K562 (cell line): ENCODE measurements around the gene ROBO1. TPM values are rescaled to one million over a fixed set of nuclear protein-coding genes. Genes with fewer than 3 reads are reported as not detected.

Source experiments
- ATAC-seq: fragments of 200-7000 bp; cut with Tn5 transposase; 3 replicates; pipeline ENCODE4 v1.9.1; 2020; ENCODE audit warnings: moderate library complexity
- BruUV-seq: library from RNA; stranded (reverse); fragments of 400-500 nt; replicated peaks from 2 replicates; lab custom pipeline; 2021; lab: Mats Ljungman, UMichigan
- CTCF ChIA-PET: fragments of 300-600 bp; formaldehyde crosslinking; extraction: SDS; loops from one replicate; lab custom pipeline; 2021; ENCODE audit warnings: low intra/inter-chr PET ratio; lab: Yijun Ruan, JAX
- POLR2A ChIA-PET: fragments of 300-600, 350-650 bp; sonication (Branson Sonifier 250); formaldehyde crosslinking; extraction: SDS; loops from one replicate; lab custom pipeline; 2021; ENCODE audit warnings: antibody characterized with exemption, inconsistent platforms; lab: Yijun Ruan, JAX
- DNase-seq, 4 experiments: peaks; one replicate each; pipeline versions ENCODE4 v3.0.0 to v3.0.0-alpha.2; 2011 to 2018; ENCODE audit warnings: low spot score in 3 of 4, mixed read lengths in 3 of 4; ENCODE audit errors: extremely low read depth in 1 of 4
- FAIRE-seq: peaks from 2 replicates; lab custom pipeline; 2011; peaks lifted over from hg19 to GRCh38; lab: Jason Lieb, UNC
- H2AFZ ChIP-seq: 2 replicates; pipeline ENCODE4 v1.6.0; 2011; ENCODE audit warnings: low read depth, low read length, control low read depth, inconsistent platforms
- H3K27ac ChIP-seq: fragments of 200-600 bp; 3 replicates; pipeline ENCODE4 v1.8.0; 2011; ENCODE audit warnings: low read depth, mild to moderate bottlenecking, control low read depth, inconsistent platforms, low read length, moderate library complexity, mixed read lengths; ENCODE audit errors: extremely low read depth
- H3K27me3 ChIP-seq, 2 experiments: fragments of 300-600 bp in 1 of 2; 2 replicates in 1 of 2; 3 replicates in 1 of 2; pipeline versions ENCODE4 v1.6.0 to v1.8.0; 2011; ENCODE audit warnings: inconsistent platforms in 2 of 2, low read length in 2 of 2, mild to moderate bottlenecking in 1 of 2, mixed read lengths in 1 of 2, moderate library complexity in 1 of 2; ENCODE audit not compliant: control insufficient read depth in 2 of 2, insufficient read depth in 2 of 2
- H3K36me3 ChIP-seq: fragments of 300-600 bp; 3 replicates; pipeline ENCODE4 v1.8.0; 2011; ENCODE audit warnings: mild to moderate bottlenecking, low read length, inconsistent platforms; ENCODE audit not compliant: control insufficient read depth, insufficient read depth
- H3K4me1 ChIP-seq, 2 experiments: fragments of 200-600 bp in 1 of 2; replicated peaks in 1 of 2; 2 replicates in 1 of 2; 3 replicates in 1 of 2; pipeline versions ENCODE4 v1.5.1 to v1.8.0; 2011; ENCODE audit warnings: inconsistent platforms in 2 of 2, low read length in 2 of 2, mild to moderate bottlenecking in 1 of 2, mixed read lengths in 1 of 2, moderate library complexity in 1 of 2; ENCODE audit not compliant: control insufficient read depth in 2 of 2, insufficient read depth in 2 of 2
- H3K4me2 ChIP-seq: 2 replicates; pipeline ENCODE4 v1.6.1; 2011; ENCODE audit warnings: low read length, control low read depth, inconsistent platforms, mixed read lengths; ENCODE audit not compliant: insufficient read depth
- H3K4me3 ChIP-seq: fragments of 200-600 bp; sonication (generic), shearing (Covaris generic); 2 replicates; pipeline ENCODE4 v1.5.1; 2016; ENCODE audit warnings: control low read depth, inconsistent platforms
- H3K79me2 ChIP-seq: fragments of 200-600 bp; 3 replicates; pipeline ENCODE4 v1.8.0; 2011; ENCODE audit warnings: low read length, inconsistent platforms; ENCODE audit not compliant: control insufficient read depth, insufficient read depth
- H3K9ac ChIP-seq, 2 experiments: 2 replicates each; pipeline versions ENCODE4 v1.6.0 to v1.6.1; 2011; ENCODE audit warnings: low read depth in 2 of 2, low read length in 2 of 2, control low read depth in 1 of 2, inconsistent platforms in 1 of 2, mild to moderate bottlenecking in 1 of 2, mixed read lengths in 1 of 2; ENCODE audit not compliant: insufficient read depth in 1 of 2
- H3K9me1 ChIP-seq: one replicate; pipeline ENCODE4 v1.6.0; 2011; ENCODE audit warnings: inconsistent platforms, mild to moderate bottlenecking, low read length, moderate library complexity; ENCODE audit not compliant: control insufficient read depth, insufficient read depth
- H3K9me3 ChIP-seq: replicated peaks from 2 replicates; pipeline ENCODE4 v1.5.1; 2011; ENCODE audit warnings: low read depth, low read length, inconsistent platforms; ENCODE audit not compliant: control insufficient read depth, insufficient read depth
- H4K20me1 ChIP-seq: replicated peaks from 2 replicates; pipeline ENCODE4 v1.6.1; 2011; ENCODE audit warnings: low read length, inconsistent platforms, mixed read lengths; ENCODE audit not compliant: control insufficient read depth, insufficient read depth
- ARID1B ChIP-seq: fragments of 450-650 bp; IDR thresholded peaks from 2 replicates; pipeline ENCODE4 v1.6.1; 2016; ENCODE audit warnings: antibody characterized with exemption, mild to moderate bottlenecking, inconsistent platforms
- MAFF ChIP-seq: IDR thresholded peaks from 2 replicates; pipeline ENCODE4 v1.6.1; 2012; ENCODE audit warnings: low read length, improper control_type of control experiment
- MAFK ChIP-seq: IDR thresholded peaks from 2 replicates; pipeline ENCODE4 v1.6.1; 2011; ENCODE audit warnings: low read length, improper control_type of control experiment
- MTF1 ChIP-seq: fragments of 250-450 bp; sonication (Bioruptor Pico); IDR thresholded peaks from 2 replicates; pipeline ENCODE4 v1.9.0; 2021; ENCODE audit warnings: moderate library complexity, mild to moderate bottlenecking, inconsistent platforms, borderline replicate concordance
- ZNF316 ChIP-seq: fragments of 450-650 bp; IDR thresholded peaks from 2 replicates; pipeline ENCODE4 v1.6.1; 2016
- WGBS: fragments of 100-300 bp; shearing (Covaris generic); methylation state at CpG from one replicate; pipeline ENCODE4 v1.1.6; 2016; ENCODE audit warnings: low coverage, mixed read lengths; ENCODE audit not compliant: insufficient coverage; ENCODE audit errors: missing lambda C conversion rate; 5-methylcytosine and 5-hydroxymethylcytosine counted together
- in situ Hi-C: fragments of 300-500 bp; cut with MboI; formaldehyde crosslinking; loops from 4 replicates; pipeline ENCODE4 v1.15.0; 2018; ENCODE audit warnings: inconsistent platforms, mixed read lengths
- intact Hi-C: fragments of 100-400 bp; cut with micrococcal nuclease; formaldehyde crosslinking; loops from 2 replicates; pipeline ENCODE4 v1.14.2; 2022
- polyA plus RNA-seq, 8 experiments: library from polyadenylated mRNA; depleted of rRNA in 4 of 8; stranded (reverse) in 5 of 8; unstranded in 3 of 8; fragments of >200 nt; fragmentation: Nextera tagmentation in 2 of 8; fragmentation: Illumina TruSeq in 1 of 8; extraction: Ambion mirVana in 2 of 8; extraction: Trizol in 1 of 8; gene quantifications; 2 replicates each; pipeline versions ENCODE4 v1.2.1 to v1.2.3, GENCODE V29; 2011 to 2014; ENCODE audit warnings: inconsistent platforms in 1 of 8, missing spikeins in 1 of 8
- total RNA-seq, 7 experiments: library from RNA; depleted of rRNA in 6 of 7; stranded (reverse); fragments of >200 nt in 6 of 7; fragmentation: Illumina TruSeq in 2 of 7; extraction: Trizol in 2 of 7; gene quantifications; 2 replicates each; pipeline versions ENCODE4 v1.2.1 to v1.2.3, GENCODE V29; 2011 to 2021; ENCODE audit warnings: low replicate concordance in 1 of 7
- TF ChIP-seq, protein P1 (sequence below): fragments of 200-800 bp; sonication (Bioruptor generic); IDR thresholded peaks from 2 replicates; pipeline ENCODE4 v1.6.1; 2017; ENCODE audit warnings: missing genetic modification characterization, missing compliant biosample characterization

Gene ROBO1
- total and polyA plus RNA-seq, 9 of the 15 experiments (the other 6 are each of a cell fraction or from before 2014, with no cell fraction given), result 0.01 to 0.53 (median 0.17) TPM; not detected in 5

DNA sequence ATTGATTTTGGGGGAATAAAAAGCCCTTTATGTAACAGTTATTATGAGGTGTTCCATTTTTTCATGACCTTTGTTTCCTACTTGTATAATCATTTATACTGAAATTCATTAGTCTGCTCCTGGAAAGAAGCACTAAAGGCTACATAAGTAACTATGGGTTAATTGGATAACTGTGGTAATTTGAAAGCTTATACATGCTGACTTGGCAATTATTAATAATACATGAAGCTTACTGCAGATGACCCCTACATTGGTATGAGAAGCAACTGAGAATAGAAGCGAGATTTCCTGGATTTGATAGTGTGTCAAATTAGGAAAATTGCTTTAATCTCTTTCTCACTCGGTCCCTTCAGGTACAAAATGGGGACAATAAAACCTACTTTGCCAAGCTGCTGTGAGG lies 658.0 kb downstream of the ROBO1 start:
- no peaks in the 10 kb centered on the region for H3K9me3 ChIP-seq
- in situ Hi-C loops, result no loop called here
- no peak overlapping the region for H3K4me2 ChIP-seq
- 0% methylated on average over 2 of the region's 2 CpGs for WGBS
- TF ChIP-seq MTF1 (CRISPR knock-in tag), result no peak
- TF ChIP-seq ZNF316, result peak; percentile 44; the same call in 1 of the 2 replicates
- peak; percentile 65; the same call in 1 of the 2 replicates for TF ChIP-seq MAFK
- TF ChIP-seq, protein P1, sequence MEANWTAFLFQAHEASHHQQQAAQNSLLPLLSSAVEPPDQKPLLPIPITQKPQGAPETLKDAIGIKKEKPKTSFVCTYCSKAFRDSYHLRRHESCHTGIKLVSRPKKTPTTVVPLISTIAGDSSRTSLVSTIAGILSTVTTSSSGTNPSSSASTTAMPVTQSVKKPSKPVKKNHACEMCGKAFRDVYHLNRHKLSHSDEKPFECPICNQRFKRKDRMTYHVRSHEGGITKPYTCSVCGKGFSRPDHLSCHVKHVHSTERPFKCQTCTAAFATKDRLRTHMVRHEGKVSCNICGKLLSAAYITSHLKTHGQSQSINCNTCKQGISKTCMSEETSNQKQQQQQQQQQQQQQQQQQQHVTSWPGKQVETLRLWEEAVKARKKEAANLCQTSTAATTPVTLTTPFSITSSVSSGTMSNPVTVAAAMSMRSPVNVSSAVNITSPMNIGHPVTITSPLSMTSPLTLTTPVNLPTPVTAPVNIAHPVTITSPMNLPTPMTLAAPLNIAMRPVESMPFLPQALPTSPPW (CRISPR knock-in tag), result no peak
- TF ChIP-seq MAFF, result peak; percentile 68
- no peak for TF ChIP-seq ARID1B
- intact Hi-C loops, result no loop called here
- H3K9me1 ChIP-seq, result no peaks in the 10 kb centered on the region
- no peaks in the 10 kb centered on the region for H3K4me1 ChIP-seq
- H3K36me3 ChIP-seq, result no peaks in the 10 kb centered on the region
- no peak for FAIRE-seq
- H3K4me3 ChIP-seq, result no peak overlapping the region
- H4K20me1 ChIP-seq, result no peaks in the 10 kb centered on the region
- no peak for DNase-seq
- ATAC-seq, result no peak
- H3K27ac ChIP-seq, result no peak overlapping the region
- no peak overlapping the region for H3K9ac ChIP-seq
- POLR2A ChIA-PET, result no interaction called here
- no peak overlapping the region for H2AFZ ChIP-seq
- CTCF ChIA-PET, result no interaction called here
- no peaks in the 10 kb centered on the region for H3K79me2 ChIP-seq
- BruUV-seq, result no TSS peak
- H3K27me3 ChIP-seq, result no peaks in the 10 kb centered on the region
